GM21390 (cell line): Measurements from ENCODE around the gene LYPD3.

Experiments used
- ATAC-seq: cut with Tn5 transposase; IDR thresholded peaks from one replicate; pipeline ENCODE4 v1.9.1; 2021; ENCODE audit not compliant: unreplicated experiment

Gene LYPD3

GRCh38 chr19:43435775-43436174 is 29.6 kb downstream of the LYPD3 start:
- ATAC-seq: no peak

DNA sequence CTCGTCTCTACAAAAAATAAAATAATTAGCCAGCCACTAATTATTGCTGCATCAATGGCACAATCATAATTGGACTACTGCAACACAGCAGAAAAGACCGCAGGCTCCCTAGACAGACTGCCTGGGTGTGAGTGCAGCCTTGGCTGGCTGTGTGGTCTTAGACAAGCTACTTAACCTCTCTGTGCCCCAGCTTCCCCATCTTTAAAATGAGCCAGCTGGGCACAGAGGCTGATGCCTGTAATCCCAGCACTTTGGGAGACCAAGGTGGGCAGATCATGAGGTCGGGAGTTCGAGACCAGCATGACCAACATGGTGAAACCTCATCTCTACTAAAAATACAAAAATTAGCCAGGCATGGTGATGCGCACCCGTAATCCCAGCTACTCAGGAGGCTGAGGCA is 31.7 kb downstream of the LYPD3 start:
- no peak for ATAC-seq

DNA sequence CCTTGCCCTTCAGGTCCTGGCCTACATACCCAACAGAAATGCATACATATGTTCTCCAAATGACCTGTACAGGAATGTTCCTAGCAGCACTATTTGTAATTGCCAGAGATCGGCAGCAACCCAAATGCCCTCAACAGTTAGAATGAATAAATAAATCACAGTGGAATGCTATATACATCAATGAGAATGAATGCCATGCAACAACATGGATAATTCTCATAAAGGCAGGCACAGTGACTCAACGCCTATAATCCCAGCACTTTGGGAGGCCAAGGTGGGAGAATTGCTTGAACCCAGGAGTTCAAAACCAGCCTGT is 32.1 kb downstream of the LYPD3 start:
- no peak for ATAC-seq

DNA sequence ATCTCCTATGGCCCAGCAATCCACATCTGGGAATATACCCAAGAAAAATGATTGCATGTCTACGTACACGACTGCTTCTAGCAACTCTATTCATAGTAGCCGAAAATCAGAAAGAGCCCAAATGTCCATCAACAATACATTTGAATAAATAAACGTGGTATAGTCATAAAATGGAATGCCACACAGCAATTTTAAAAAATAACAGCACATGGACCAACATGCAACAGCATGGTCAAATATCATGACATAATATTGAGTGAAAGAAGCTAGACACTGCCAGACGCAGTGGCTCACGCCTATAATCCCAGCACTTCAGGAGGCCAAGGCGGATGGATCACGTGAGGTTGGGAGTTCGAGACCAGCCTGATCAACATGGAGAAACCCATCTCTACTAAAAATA is 34.4 kb downstream of the LYPD3 start:
- no peak for ATAC-seq

GRCh38 chr19:43430142-43430710 is 35.2 kb downstream of the LYPD3 start:
- ATAC-seq: no peak

GRCh38 chr19:43429395-43429794 is 36.0 kb downstream of the LYPD3 start:
- ATAC-seq: no peak

DNA sequence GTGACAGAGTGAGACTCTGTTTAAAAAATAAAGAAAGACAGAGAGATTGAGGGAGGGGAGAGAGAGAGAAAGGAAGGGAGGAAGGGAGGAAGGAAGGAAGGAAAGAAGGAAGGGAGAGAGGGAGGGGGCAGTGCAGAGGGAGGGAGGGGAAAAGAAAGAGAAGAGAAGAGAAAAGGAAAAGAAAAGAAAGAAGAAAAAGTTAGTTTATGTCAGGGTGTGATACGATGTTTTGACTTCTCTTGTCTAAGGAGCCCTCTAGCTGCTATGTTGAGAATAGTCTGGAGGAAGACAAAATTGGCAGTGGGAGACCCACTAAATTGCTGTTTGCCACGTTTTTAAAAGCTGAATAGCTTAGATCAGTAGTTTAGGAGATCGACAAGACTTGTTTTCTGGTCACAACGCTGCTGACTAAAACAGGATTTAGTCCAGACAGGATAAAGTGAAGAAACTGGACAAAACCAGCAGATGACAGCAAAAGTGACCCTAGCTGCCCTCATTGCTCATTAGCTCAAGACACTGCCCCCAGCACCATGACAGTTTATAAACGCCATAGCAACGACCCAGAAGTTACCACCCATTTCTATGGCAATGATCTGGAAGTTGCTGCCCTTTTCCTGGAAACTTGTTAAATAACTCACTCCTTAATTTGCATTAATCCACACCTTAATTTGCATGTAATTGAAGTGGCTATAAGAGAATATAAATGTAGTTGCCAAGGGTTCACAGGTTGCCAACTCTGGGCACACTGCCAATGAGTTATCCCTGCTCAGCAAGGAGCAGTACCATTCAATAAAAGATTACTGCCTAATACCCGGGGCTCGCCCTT is 39.6 kb downstream of the LYPD3 start:
- ATAC-seq: no peak

GRCh38 chr19:43423779-43424178 is 41.6 kb downstream of the LYPD3 start:
- ATAC-seq: no peak

GRCh38 chr19:43422689-43423066 is 42.7 kb downstream of the LYPD3 start:
- ATAC-seq: no peak

GRCh38 chr19:43422000-43422688 is 43.3 kb downstream of the LYPD3 start:
- no peak for ATAC-seq

DNA sequence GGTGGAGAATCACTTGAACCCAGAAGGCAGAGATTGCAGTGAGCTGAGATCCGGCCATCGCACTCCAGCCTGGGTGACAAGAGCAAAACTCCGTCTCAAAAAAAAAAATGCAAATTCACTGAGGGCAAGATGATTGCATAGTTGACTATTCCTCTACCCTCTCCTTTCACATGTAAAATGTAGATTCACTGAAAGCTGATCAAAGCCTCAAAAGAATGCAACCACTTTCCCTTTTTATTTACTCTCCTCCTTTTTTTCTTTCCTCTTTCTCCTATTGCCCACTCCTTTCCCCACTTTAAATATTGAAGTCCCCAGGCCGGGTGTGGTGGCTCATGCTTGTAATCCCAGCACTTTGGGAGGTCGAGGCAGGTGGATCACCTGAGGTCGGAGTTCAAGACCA is 44.5 kb downstream of the LYPD3 start:
- ATAC-seq: no peak

DNA sequence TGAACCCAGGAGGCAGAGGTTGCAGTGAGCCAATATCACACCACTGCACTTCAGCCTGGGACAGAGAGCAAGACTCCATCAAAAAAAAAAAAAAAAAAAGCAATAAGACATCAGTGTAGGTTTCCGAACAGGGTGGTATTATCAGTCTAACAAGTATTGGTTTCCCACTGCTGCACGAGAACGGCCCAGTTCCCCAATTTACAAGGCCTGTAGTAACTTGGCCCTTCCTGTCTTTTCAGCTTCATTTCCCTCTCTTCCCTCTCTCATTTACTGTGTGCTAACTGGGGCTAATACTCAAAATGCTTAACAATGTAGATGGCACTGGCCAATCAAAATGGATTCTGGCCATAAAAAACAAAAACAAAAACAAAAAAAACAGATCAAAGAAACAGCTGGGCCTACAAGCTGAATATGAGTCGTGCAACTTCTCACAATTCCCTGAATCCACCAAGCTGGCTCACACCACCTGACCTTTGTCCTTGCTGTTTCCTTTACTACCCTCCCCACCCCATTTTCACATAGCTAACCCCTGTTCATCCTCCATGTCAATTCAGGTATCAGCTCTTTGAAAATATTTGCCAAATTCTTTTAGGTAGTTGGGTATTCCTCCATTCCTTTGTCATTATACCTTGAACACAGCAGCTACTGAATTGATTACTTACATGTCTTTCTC is 48.3 kb downstream of the LYPD3 start:
- ATAC-seq: no peak

GRCh38 chr19:43414554-43414953 is 50.9 kb downstream of the LYPD3 start, which contains the start of gene TEX101:
TEX101 (plus strand) TSS chr19:43414890; CDS start chr19:43415920, 1,030 bp downstream.
- no peak for ATAC-seq

DNA sequence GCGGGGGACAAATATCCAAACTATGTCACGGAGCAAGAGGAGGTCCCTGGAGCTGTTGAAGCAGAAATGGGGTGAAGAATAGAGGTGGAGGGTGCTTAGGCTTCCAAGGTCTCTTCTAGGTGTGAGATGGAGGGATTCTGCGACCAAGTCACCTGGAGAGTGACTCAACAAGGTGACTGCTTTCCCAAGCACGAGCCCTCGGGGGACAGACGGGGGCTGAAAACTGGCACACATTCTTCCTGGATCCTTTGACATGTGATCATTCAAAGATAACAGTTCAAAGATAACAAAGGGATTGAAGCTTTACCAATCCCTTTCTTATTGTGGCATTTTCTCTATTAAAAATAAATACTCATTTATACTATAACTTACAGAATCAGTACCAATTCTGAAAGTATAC is 53.0 kb downstream of the LYPD3 start:
- ATAC-seq: no peak
